ENCODE data around the gene DOCK1.

The DOCK1 gene

GRCh38 chr10:127193125-127193524 is 287.9 kb downstream of the DOCK1 start:
- DNase-seq, result no peak

GRCh38 chr10:127194111-127194510 is 288.9 kb downstream of the DOCK1 start:
- DNase-seq, result no peak

GRCh38 chr10:127194599-127194998 is 289.4 kb downstream of the DOCK1 start:
- no peak for DNase-seq

GRCh38 chr10:127195041-127195506 is 289.8 kb downstream of the DOCK1 start:
- DNase-seq, result no peak

- no peak for DNase-seq
These were observed 290.5 kb downstream of the DOCK1 start for GRCh38 chr10:127195571-127196281.

- DNase-seq, result no peak
These were observed 291.3 kb downstream of the DOCK1 start, which contains the start of gene INSYN2A for GRCh38 chr10:127196282-127197153. Gene INSYN2A, minus strand, starts transcription at chr10:127196591. Its CDS starts 20,196 bp downstream, at chr10:127176395.

- DNase-seq, result no peak
These were observed 291.9 kb downstream of the DOCK1 start for GRCh38 chr10:127197154-127197432.

GRCh38 chr10:127198307-127198706 is 293.1 kb downstream of the DOCK1 start:
- no peak for DNase-seq

GRCh38 chr10:127198721-127199120 is 293.5 kb downstream of the DOCK1 start:
- DNase-seq, result no peak

- no peak for DNase-seq
These were observed 295.4 kb downstream of the DOCK1 start for GRCh38 chr10:127200646-127201045.

GRCh38 chr10:127203067-127203466 is 297.8 kb downstream of the DOCK1 start:
- DNase-seq, result no peak

- no peak for DNase-seq
These were observed 301.9 kb downstream of the DOCK1 start for GRCh38 chr10:127207081-127207480.

- no peak for DNase-seq
These were observed 305.8 kb downstream of the DOCK1 start for GRCh38 chr10:127210936-127211466.

GRCh38 chr10:127215866-127216265 is 310.6 kb downstream of the DOCK1 start:
- no peak for DNase-seq

- DNase-seq, result no peak
These were observed 311.0 kb downstream of the DOCK1 start for GRCh38 chr10:127216274-127216673.

GRCh38 chr10:127216786-127217185 is 311.6 kb downstream of the DOCK1 start:
- no peak for DNase-seq

GRCh38 chr10:127218658-127219057 is 313.4 kb downstream of the DOCK1 start:
- DNase-seq, result no peak

- DNase-seq, result no peak
These were observed 316.1 kb downstream of the DOCK1 start for GRCh38 chr10:127221281-127221680.

GRCh38 chr10:127227027-127227426 is 321.8 kb downstream of the DOCK1 start:
- no peak for DNase-seq

GRCh38 chr10:127227663-127228062 is 322.4 kb downstream of the DOCK1 start:
- no peak for DNase-seq

- DNase-seq, result no peak
These were observed 323.1 kb downstream of the DOCK1 start for GRCh38 chr10:127228195-127228787.

- DNase-seq, result no peak
These were observed 329.1 kb downstream of the DOCK1 start for GRCh38 chr10:127234306-127234800.

- no peak for DNase-seq
These were observed 331.0 kb downstream of the DOCK1 start for GRCh38 chr10:127236266-127236665.
